B cell (primary cell): Measurements from ENCODE around the gene PLEKHH2. TPM values are rescaled to one million over a fixed set of nuclear protein-coding genes. Genes with fewer than 3 reads are reported as not detected.

Experiments used
- ATAC-seq: fragments of 200-7000 bp; cut with Tn5 transposase; one replicate; pipeline ENCODE4 v1.10.0; 2021; ENCODE audit warnings: low read depth, mild to moderate bottlenecking, moderate number of reproducible peaks, moderate library complexity
- CTCF ChIA-PET: fragments of 350-600 bp; sonication (Branson Sonifier 250); formaldehyde crosslinking; loops from one replicate; lab custom pipeline; 2021; ENCODE audit warnings: antibody characterized with exemption, inconsistent platforms; lab: Charles Lee
- POLR2A ChIA-PET: fragments of 350-600 bp; sonication (Branson Sonifier 250); formaldehyde crosslinking; loops from one replicate; lab custom pipeline; 2021; ENCODE audit warnings: antibody characterized with exemption; lab: Charles Lee
- DNase-seq: peaks from one replicate; pipeline ENCODE4 v3.0.0; 2013
- H2AFZ ChIP-seq: 2 replicates; pipeline ENCODE4 v1.6.1; 2012; ENCODE audit warnings: mild to moderate bottlenecking, low read depth, low read length; ENCODE audit not compliant: insufficient read depth, poor library complexity, severe bottlenecking
- H3K27ac ChIP-seq, 2 donors: 1 replicate in 1 of 2; 2 replicates in 1 of 2; pipeline ENCODE4 v1.5.1; 2012 to 2013; ENCODE audit warnings: low read length in 2 of 2, mild to moderate bottlenecking in 2 of 2, moderate library complexity in 1 of 2
- H3K27me3 ChIP-seq, 4 experiments: fragments of 200-600 bp in 1 of 4; sonication (generic) in 1 of 4; replicated peaks in 1 of 4; 1 replicate in 2 of 4; 2 replicates in 2 of 4; pipeline versions ENCODE4 v1.6.1 to v1.7.0; 2013 to 2016; ENCODE audit warnings: low read length in 3 of 4, mild to moderate bottlenecking in 2 of 4, mixed read lengths in 1 of 4, moderate library complexity in 1 of 4; ENCODE audit not compliant: insufficient read depth in 4 of 4, control insufficient read depth in 3 of 4; ENCODE audit errors: control extremely low read depth in 1 of 4
- H3K36me3 ChIP-seq, 2 experiments: replicated peaks in 1 of 2; 1 replicate in 1 of 2; 2 replicates in 1 of 2; pipeline versions ENCODE4 v1.6.1 to v1.7.1; 2013; ENCODE audit warnings: low read length in 1 of 2; ENCODE audit not compliant: insufficient read depth in 2 of 2, control insufficient read depth in 1 of 2; ENCODE audit errors: control extremely low read depth in 1 of 2, extremely low read depth in 1 of 2
- H3K4me1 ChIP-seq, 2 donors: fragments of 200-600 bp in 1 of 2; sonication (generic) in 1 of 2; 1 replicate in 1 of 2; 2 replicates in 1 of 2; pipeline versions ENCODE4 v1.5.1 to v1.6.1; 2013 to 2017; ENCODE audit warnings: low read length in 2 of 2; ENCODE audit not compliant: control insufficient read depth in 2 of 2, insufficient read depth in 2 of 2
- H3K4me2 ChIP-seq: replicated peaks from 2 replicates; pipeline ENCODE3; 2012; ENCODE audit warnings: mild to moderate bottlenecking, low read depth, low read length; ENCODE audit not compliant: poor library complexity, severe bottlenecking
- H3K4me3 ChIP-seq, 5 experiments: fragments of 200-600 bp in 1 of 5; sonication (generic) in 1 of 5; 1 replicate in 3 of 5; 2 replicates in 2 of 5; pipeline versions ENCODE4 v1.5.1 to v1.7.0; 2011 to 2016; ENCODE audit warnings: low read length in 4 of 5, mild to moderate bottlenecking in 4 of 5, low read depth in 2 of 5, control low read depth in 1 of 5, moderate library complexity in 1 of 5; ENCODE audit not compliant: insufficient read depth in 1 of 5; ENCODE audit errors: control extremely low read depth in 1 of 5, extremely low read depth in 1 of 5
- H3K79me2 ChIP-seq: fragments of 200-600 bp; sonication (generic); one replicate; pipeline ENCODE4 v1.6.0; 2016; ENCODE audit warnings: low read length; ENCODE audit not compliant: control insufficient read depth, insufficient read depth
- H3K9ac ChIP-seq: fragments of 200-600 bp; sonication (generic); 2 replicates; pipeline ENCODE4 v1.6.1; 2017; ENCODE audit warnings: mild to moderate bottlenecking, low read length, moderate library complexity
- H3K9me3 ChIP-seq, 3 donors: one replicate each; pipeline versions ENCODE4 v1.6.1 to v1.7.1; 2013; ENCODE audit warnings: low read length in 2 of 3; ENCODE audit not compliant: control insufficient read depth in 2 of 3, insufficient read depth in 1 of 3; ENCODE audit errors: control extremely low read depth in 1 of 3
- H4K20me1 ChIP-seq: 2 replicates; pipeline ENCODE4 v1.6.0; 2012; ENCODE audit warnings: mild to moderate bottlenecking, low read length; ENCODE audit not compliant: insufficient read depth, control insufficient read depth, poor library complexity, severe bottlenecking
- H3K27ac Mint-ChIP-seq: one replicate; pipeline ENCODE4 v1.8.0; 2021; ENCODE audit warnings: mixed read lengths
- H3K27me3 Mint-ChIP-seq: one replicate; pipeline ENCODE4 v1.8.0; 2021; ENCODE audit warnings: mixed read lengths
- H3K4me1 Mint-ChIP-seq: one replicate; pipeline ENCODE4 v1.8.0; 2021; ENCODE audit warnings: mixed read lengths
- H3K4me3 Mint-ChIP-seq: one replicate; pipeline ENCODE4 v1.8.0; 2021; ENCODE audit warnings: mixed read lengths
- H3K9me3 Mint-ChIP-seq: one replicate; pipeline ENCODE4 v1.8.0; 2022; ENCODE audit warnings: mixed read lengths; ENCODE audit not compliant: insufficient read depth
- CTCF ChIP-seq: fragments of 200-600 bp; IDR thresholded peaks from one replicate; pipeline ENCODE4 v1.8.0; 2022; ENCODE audit warnings: antibody characterized with exemption, mild to moderate bottlenecking
- EZH2 ChIP-seq: IDR thresholded peaks from 2 replicates; pipeline ENCODE4 v1.6.1; 2012; ENCODE audit warnings: borderline replicate concordance, low read depth, mild to moderate bottlenecking, moderate library complexity, low read length; ENCODE audit not compliant: insufficient read depth, poor library complexity, severe bottlenecking
- WGBS: methylation state at CpG from one replicate; pipeline ENCODE4 v1.1.5; 2013; ENCODE audit warnings: missing lambda C conversion rate; ENCODE audit not compliant: insufficient coverage; 5-methylcytosine and 5-hydroxymethylcytosine counted together
- intact Hi-C: fragments of 100-400 bp; cut with micrococcal nuclease; formaldehyde crosslinking; loops from one replicate; pipeline ENCODE4 v1.10.0; 2022
- polyA plus RNA-seq: library from polyadenylated mRNA; depleted of rRNA; stranded (reverse); fragments of >200 nt; gene quantifications from 2 replicates; pipeline ENCODE4 v1.2.3, GENCODE V29; 2012
- total RNA-seq, 2 donors: library from RNA; stranded (reverse); fragments of 120-200 nt in 1 of 2; gene quantifications; 1 replicate in 1 of 2; 2 replicates in 1 of 2; pipeline versions ENCODE4 v1.2.3 to v1.2.4, GENCODE V29; 2013 to 2022

The PLEKHH2 gene
- total and polyA plus RNA-seq, 2 donors (not counting 1 experiment from before 2014, with no cell fraction given), result 0.17 to 0.19 TPM

DNA sequence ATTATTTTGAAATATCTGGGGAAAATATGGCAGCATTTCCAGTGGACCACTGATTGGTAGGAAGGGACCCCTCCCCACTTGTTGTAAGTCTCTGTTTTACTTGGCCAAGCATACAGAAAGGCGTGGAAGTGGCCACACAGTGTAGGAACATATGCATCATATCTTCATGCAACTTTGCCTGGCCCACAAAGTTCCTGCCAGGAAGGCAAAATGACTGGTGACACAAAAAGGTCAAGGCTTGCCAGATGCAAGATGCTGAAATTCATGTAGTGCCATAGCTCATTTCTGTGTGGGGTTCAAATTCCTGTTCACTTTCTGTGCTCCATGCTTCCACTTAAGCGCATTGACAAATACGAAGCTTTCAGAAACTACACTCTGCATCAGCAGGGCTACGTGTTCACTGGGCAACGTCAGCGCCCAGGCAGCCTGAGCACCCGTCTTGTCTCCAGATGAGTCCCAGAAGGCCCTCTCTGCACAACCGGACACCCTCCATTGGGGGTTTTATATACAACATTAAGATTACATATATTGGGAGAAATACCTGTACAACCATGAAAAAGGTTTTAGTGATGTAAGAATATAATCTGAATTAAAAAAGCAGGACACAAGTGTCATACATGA is 140.4 kb downstream of the PLEKHH2 start:
- intact Hi-C loops, result no loop called here
- Histone ChIP-seq H3K9ac (no peak overlapping the region), H3K9me3 (no peaks in the 10 kb centered on the region), H3K79me2 (no peaks in the 10 kb centered on the region), H3K36me3 (no peaks in the 10 kb centered on the region), H3K27me3 (no peaks in the 10 kb centered on the region), H2AFZ (no peak overlapping the region), H3K4me3 (no peak overlapping the region), H3K27ac (no peak overlapping the region), H3K4me2 (no peak overlapping the region), H4K20me1 (no peaks in the 10 kb centered on the region), H3K4me1 (peaks cover 0 to 11% of the 10 kb centered on the region in 2 donors)
- CTCF ChIA-PET, result no interaction called here
- TF ChIP-seq EZH2 (no peak), CTCF (no peak)
- no peak overlapping the region for H3K27ac Mint-ChIP-seq
- H3K27me3 Mint-ChIP-seq, result no peaks in the 10 kb centered on the region
- DNase-seq, result no peak
- ATAC-seq, result no peak
- no peaks in the 10 kb centered on the region for H3K9me3 Mint-ChIP-seq
- peaks cover 13% of the 10 kb centered on the region for H3K4me1 Mint-ChIP-seq
- no peak overlapping the region for H3K4me3 Mint-ChIP-seq
- WGBS, result 80% methylated on average over 6 of the region's 8 CpGs
- POLR2A ChIA-PET, result interaction anchor here (0.6 kb wide), 1 partner anchor 978 kb away, joined by 3 read pairs; no protein-coding TSS in a partner anchor

DNA sequence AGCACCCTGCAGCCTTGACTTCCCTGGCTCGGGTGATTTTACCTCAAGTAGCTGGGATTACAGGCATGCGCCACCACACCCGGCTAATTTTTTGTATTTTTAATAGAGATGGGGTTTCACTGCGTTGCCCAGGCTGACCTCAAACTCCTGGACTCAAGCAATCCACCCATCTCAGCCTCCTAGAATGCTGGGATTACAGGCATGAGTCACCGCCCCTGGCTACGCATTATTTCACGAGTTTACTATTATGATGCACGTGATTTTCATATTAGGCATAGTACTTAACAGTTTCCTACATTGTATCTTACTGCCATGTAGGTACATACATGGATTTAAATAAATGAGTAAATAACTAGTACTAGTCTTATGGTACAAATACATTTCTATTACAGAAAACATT is 141.2 kb downstream of the PLEKHH2 start:
- Histone ChIP-seq H3K4me2 (no peak overlapping the region), H3K27me3 (no peaks in the 10 kb centered on the region), H3K27ac (no peak overlapping the region), H3K9me3 (no peaks in the 10 kb centered on the region), H2AFZ (no peak overlapping the region), H3K9ac (no peak overlapping the region), H3K4me3 (no peak overlapping the region), H3K4me1 (peaks cover 0 to 11% of the 10 kb centered on the region in 2 donors), H3K36me3 (no peaks in the 10 kb centered on the region), H4K20me1 (no peaks in the 10 kb centered on the region), H3K79me2 (no peaks in the 10 kb centered on the region)
- POLR2A ChIA-PET, result no interaction called here
- intact Hi-C loops, result no loop called here
- WGBS, result 87% methylated on average over 3 of the region's 8 CpGs
- Mint-ChIP-seq H3K9me3 (no peaks in the 10 kb centered on the region), H3K4me3 (no peak overlapping the region), H3K27me3 (no peaks in the 10 kb centered on the region), H3K4me1 (peaks cover 12% of the 10 kb centered on the region), H3K27ac (no peak overlapping the region)
- TF ChIP-seq EZH2, result no peak
- TF ChIP-seq CTCF, result no peak
- DNase-seq, result no peak
- CTCF ChIA-PET, result no interaction called here
- no peak for ATAC-seq
